Hair follicular keratinocyte (primary cell): ENCODE measurements around the gene CAPN3. TPM values are rescaled to one million over a fixed set of nuclear protein-coding genes. Genes with fewer than 3 reads are reported as not detected.

Experiments
- total RNA-seq: library from RNA; depleted of rRNA; stranded (reverse); fragments of >200 nt; gene quantifications from 2 replicates; pipeline ENCODE4 v1.2.3, GENCODE V29; 2015

Gene CAPN3
- 0.99 and 1.6 TPM in 2 replicates for total RNA-seq

DNA sequence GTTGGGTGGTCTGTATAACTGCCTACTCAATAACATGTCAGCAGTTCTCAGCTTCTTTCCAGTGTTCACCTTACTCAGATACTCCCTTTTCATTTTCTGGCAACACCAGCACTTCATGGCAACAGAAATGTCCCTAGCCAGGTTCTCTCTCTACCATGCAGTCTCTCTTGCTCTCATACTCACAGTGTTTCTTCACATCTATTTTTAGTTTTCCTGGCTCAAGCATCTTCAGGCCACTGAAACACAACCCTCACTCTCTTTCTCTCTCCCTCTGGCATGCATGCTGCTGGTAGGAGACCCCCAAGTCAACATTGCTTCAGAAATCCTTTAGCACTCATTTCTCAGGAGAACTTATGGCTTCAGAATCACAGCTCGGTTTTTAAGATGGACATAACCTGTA, at the start of gene CAPN3:
Gene CAPN3, plus strand, starts transcription at position 253 of the 400 bp plus-strand sequence. CDS start 305 bp downstream, outside the sequence.

Other genes starting within 250 kb of the CAPN3 start
- gene PLA2G4F, start 202.9 kb upstream of the CAPN3 start, total RNA-seq = 0.46 and 1.9 TPM in 2 replicates
- gene VPS39, start 151.2 kb upstream of the CAPN3 start, total RNA-seq = 15.2 and 24.7 TPM in 2 replicates
- 13.2 and 28.3 TPM in 2 replicates for gene GANC, start 86.3 kb upstream of the CAPN3 start, total RNA-seq
- gene TMEM87A, start 86.1 kb upstream of the CAPN3 start, total RNA-seq = 45.6 and 56.5 TPM in 2 replicates
- gene ZNF106, start 131.6 kb downstream of the CAPN3 start, total RNA-seq = 19.3 and 25.7 TPM in 2 replicates
- 56.9 and 57.2 TPM in 2 replicates for gene SNAP23, start 136.1 kb downstream of the CAPN3 start, total RNA-seq
- 10.0 and 17.8 TPM in 2 replicates for gene LRRC57, start 189.3 kb downstream of the CAPN3 start, total RNA-seq
- 35.3 and 48.3 TPM in 2 replicates for gene HAUS2, start 189.3 kb downstream of the CAPN3 start, total RNA-seq
- 1.2 and 1.7 TPM in 2 replicates for gene STARD9, start 216.1 kb downstream of the CAPN3 start, total RNA-seq